Measurements from ENCODE around the gene CLIC6.

Gene CLIC6

GRCh38 chr21:34696121-34696520 lies 27.3 kb downstream of the CLIC6 start:
- no peak for TF ChIP-seq CTCF (conservative IDR thresholded peaks at IDR 0.05; ENCODE audit: control insufficient read depth, insufficient read depth, low read depth, low read length)
- DNase-seq (ENCODE audit: low read depth): no peak
- no peak overlapping the region for H3K4me3 ChIP-seq (ENCODE audit: control insufficient read depth, low read depth, low read length)

- H3K4me3 ChIP-seq (ENCODE audit: control insufficient read depth, low read depth, low read length): no peak overlapping the region
- no peak for TF ChIP-seq CTCF (conservative IDR thresholded peaks at IDR 0.05; ENCODE audit: control insufficient read depth, insufficient read depth, low read depth, low read length)
These were observed 29.0 kb downstream of the CLIC6 start for GRCh38 chr21:34697826-34698225.

GRCh38 chr21:34698270-34699015 lies 29.6 kb downstream of the CLIC6 start:
- no peak overlapping the region for H3K4me3 ChIP-seq (ENCODE audit: control insufficient read depth, low read depth, low read length)
- no peak for DNase-seq (ENCODE audit: low read depth)
- TF ChIP-seq CTCF (conservative IDR thresholded peaks at IDR 0.05; ENCODE audit: control insufficient read depth, insufficient read depth, low read depth, low read length): no peak

More at GRCh38 chr21:34697826-34698225, 29.0 kb downstream of the CLIC6 start:
- DNase-seq (ENCODE audit: low read depth): no peak

- H3K4me3 ChIP-seq (ENCODE audit: control insufficient read depth, low read depth, low read length): no peak overlapping the region
- no peak for DNase-seq (ENCODE audit: low read depth)
- no peak for TF ChIP-seq CTCF (conservative IDR thresholded peaks at IDR 0.05; ENCODE audit: control insufficient read depth, insufficient read depth, low read depth, low read length)
These were observed 31.8 kb downstream of the CLIC6 start for GRCh38 chr21:34700605-34701004.

- peak; percentile 84 for DNase-seq (ENCODE audit: low read depth)
- H3K4me3 ChIP-seq (ENCODE audit: control insufficient read depth, low read depth, low read length): no peak overlapping the region
These were observed 32.9 kb downstream of the CLIC6 start for GRCh38 chr21:34701726-34702125.

GRCh38 chr21:34702341-34703170 lies 33.8 kb downstream of the CLIC6 start:
- peak; percentile 99 for DNase-seq (ENCODE audit: low read depth)
- TF ChIP-seq CTCF (conservative IDR thresholded peaks at IDR 0.05; ENCODE audit: control insufficient read depth, insufficient read depth, low read depth, low read length): no peak
- peak overlapping the region; percentile 7 for H3K4me3 ChIP-seq (ENCODE audit: control insufficient read depth, low read depth, low read length)

More at GRCh38 chr21:34701726-34702125, 32.9 kb downstream of the CLIC6 start:
- no peak for TF ChIP-seq CTCF (conservative IDR thresholded peaks at IDR 0.05; ENCODE audit: control insufficient read depth, insufficient read depth, low read depth, low read length)
